Tibial nerve (tissue), 4 donors: ENCODE results near the gene TMEM132C.

Experiments used
- CTCF ChIP-seq, 5 experiments: fragments of 200-600 bp in 3 of 5; fragments of 450-650 bp in 2 of 5; sonication (generic) in 3 of 5; IDR thresholded peaks; one replicate each; pipeline ENCODE4 v1.5.1; 2016 to 2019; ENCODE audit warnings: antibody characterized with exemption in 5 of 5, mild to moderate bottlenecking in 3 of 5, moderate library complexity in 2 of 5
- EP300 ChIP-seq, 2 donors: sonication (generic); formaldehyde crosslinking; IDR thresholded peaks; one replicate each; pipeline ENCODE4 v1.6.1; 2017; ENCODE audit warnings: antibody characterized with exemption in 2 of 2, mild to moderate bottlenecking in 1 of 2
- POLR2A ChIP-seq, 2 donors: fragments of 450-650 bp; IDR thresholded peaks; one replicate each; pipeline ENCODE4 v1.6.1; 2017; ENCODE audit warnings: antibody characterized with exemption in 2 of 2, mild to moderate bottlenecking in 2 of 2, moderate library complexity in 2 of 2

DNA sequence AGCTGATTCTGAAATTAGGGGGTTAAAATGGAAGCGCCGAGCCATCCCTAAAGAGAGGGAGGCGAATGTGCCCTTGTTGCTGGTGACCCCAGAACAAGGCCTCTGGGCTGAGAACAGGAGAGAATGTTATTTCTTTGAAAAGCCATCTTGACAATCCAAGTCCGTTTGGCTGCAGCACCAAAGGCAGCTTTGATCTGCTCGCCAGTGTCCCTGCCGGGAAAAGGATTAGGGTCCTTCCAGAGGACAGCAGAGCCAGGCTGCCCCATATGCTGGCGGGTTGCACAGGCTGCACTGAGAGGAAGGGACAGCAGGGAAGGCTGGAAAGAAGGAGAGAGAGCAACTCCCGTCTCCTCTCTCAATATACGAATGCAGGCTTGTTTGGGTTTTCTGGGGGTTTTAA is 141.7 kb downstream of the TMEM132C start:
- TF ChIP-seq CTCF (IDR thresholded peaks at IDR 0.05) (no peak), EP300 (IDR thresholded peaks at IDR 0.05) (no peak), POLR2A (IDR thresholded peaks at IDR 0.05) (no peak)
